ENCODE results near the gene FKBP7. TPM values are rescaled to one million over a fixed set of nuclear protein-coding genes. Genes with fewer than 3 reads are reported as not detected.

Gene FKBP7
- total and polyA plus RNA-seq, 2 of the 13 experiments (the other 11 are each of a cell fraction or from before 2014, with no cell fraction given), result 12.4 to 14.8 TPM

DNA sequence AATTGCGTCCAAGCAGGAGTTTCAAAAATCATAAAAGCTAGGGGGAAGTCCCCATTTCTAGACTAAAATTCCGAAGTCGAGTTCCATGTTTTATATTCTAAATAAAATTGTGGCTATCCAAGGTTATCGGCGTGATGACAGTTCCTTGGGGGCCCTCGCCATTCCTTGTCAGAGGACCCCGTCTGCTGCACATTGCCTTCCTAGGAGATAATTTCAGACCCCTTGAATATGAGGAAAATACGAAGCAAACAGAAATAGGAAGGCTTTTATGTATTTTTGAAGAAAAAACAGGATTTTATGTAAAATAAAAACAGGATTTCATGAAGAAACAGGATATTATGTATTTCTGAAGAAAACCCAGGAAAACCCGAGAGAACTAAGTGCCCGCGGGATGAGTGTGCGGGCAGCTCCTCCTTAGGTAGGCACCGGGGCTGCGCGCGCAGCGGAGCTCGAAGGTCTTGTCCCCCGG lies 1.4 kb upstream of the FKBP7 start:
- peaks cover 57% of the 10 kb centered on the region for H3K4me1 ChIP-seq (ENCODE audit: insufficient read depth, low read length)
- H4K20me1 ChIP-seq (ENCODE audit: insufficient read depth, low read length), result peaks cover 9% of the 10 kb centered on the region; the same call in 1 of the 2 replicates
- CTCF ChIA-PET (ENCODE audit: low intra/inter-chr PET ratio, low total read pairs), result interaction anchor here (1.2 kb wide), 1 partner anchor 28 kb away, joined by 4 read pairs; the partner anchor contains the start of gene PJVK
- intact Hi-C loops (cut with micrococcal nuclease; ENCODE audit: unreplicated experiment) (loop anchor here (2.0 kb wide), 1 partner anchor 43 kb away; no protein-coding TSS in a partner anchor), in situ Hi-C loops (cut with HindIII; ENCODE audit: extremely low pct_ligation_motif_present, low pct_unique_long_range_greater_than_20kb) (no loop called here)
- H3K36me3 ChIP-seq (replicated peaks in 1 of 2; ENCODE audit: control insufficient read depth in 1 of 2, insufficient read depth in 2 of 2, low read length in 2 of 2), result no peaks in the 10 kb centered on the region
- H2AFZ ChIP-seq (ENCODE audit: low read length), result peak overlapping the region; percentile 55
- no TSS peak for BruUV-seq (replicated peaks)
- H3K4me3 ChIP-seq (replicated peaks in 1 of 3; ENCODE audit: insufficient read depth in 1 of 3, low read depth in 2 of 3, low read length in 3 of 3), result peak overlapping the region; percentile 80 to 91 (median 82)
- H3K79me2 ChIP-seq (ENCODE audit: insufficient read depth, low read length), result peaks cover 61% of the 10 kb centered on the region
- no peak for ATAC-seq
- peak overlapping the region; percentile 86 for H3K9ac ChIP-seq (ENCODE audit: insufficient read depth, low read depth, low read length)
- no peaks in the 10 kb centered on the region; a peak in 1 of 5 replicates for H3K27me3 ChIP-seq (ENCODE audit: control insufficient read depth in 1 of 2, insufficient read depth in 2 of 2, low read length in 2 of 2)
- H3K27ac ChIP-seq (ENCODE audit: extremely low read length, insufficient read depth, low read length), result peak overlapping the region; percentile 89
- no peaks in the 10 kb centered on the region for H3K9me3 ChIP-seq (ENCODE audit: low read length)
- WGBS (ENCODE audit: low lambda C conversion rate), result 6% methylated on average over 16 of the region's 19 CpGs
- POLR2A ChIA-PET, result interaction anchor here (1.0 to 4.6 kb wide), 8 partner anchors 8 to 65 kb away, joined by 3 to 74 read pairs (median 8); partner anchors contain the start of genes PJVK and PRKRA
- no peak for DNase-seq (ENCODE audit: low spot score)
- peak overlapping the region; percentile 91 for H3K4me2 ChIP-seq (ENCODE audit: low read depth, low read length)
- FAIRE-seq, result no peak
- no peak for TF ChIP-seq RBAK (CRISPR knock-in tag; IDR thresholded peaks at IDR 0.05)
- peak; percentile 64; the same call in 1 of the 2 replicates for TF ChIP-seq KDM5A (IDR thresholded peaks at IDR 0.05; ENCODE audit: borderline replicate concordance, low read length)
- TF ChIP-seq, protein P1, sequence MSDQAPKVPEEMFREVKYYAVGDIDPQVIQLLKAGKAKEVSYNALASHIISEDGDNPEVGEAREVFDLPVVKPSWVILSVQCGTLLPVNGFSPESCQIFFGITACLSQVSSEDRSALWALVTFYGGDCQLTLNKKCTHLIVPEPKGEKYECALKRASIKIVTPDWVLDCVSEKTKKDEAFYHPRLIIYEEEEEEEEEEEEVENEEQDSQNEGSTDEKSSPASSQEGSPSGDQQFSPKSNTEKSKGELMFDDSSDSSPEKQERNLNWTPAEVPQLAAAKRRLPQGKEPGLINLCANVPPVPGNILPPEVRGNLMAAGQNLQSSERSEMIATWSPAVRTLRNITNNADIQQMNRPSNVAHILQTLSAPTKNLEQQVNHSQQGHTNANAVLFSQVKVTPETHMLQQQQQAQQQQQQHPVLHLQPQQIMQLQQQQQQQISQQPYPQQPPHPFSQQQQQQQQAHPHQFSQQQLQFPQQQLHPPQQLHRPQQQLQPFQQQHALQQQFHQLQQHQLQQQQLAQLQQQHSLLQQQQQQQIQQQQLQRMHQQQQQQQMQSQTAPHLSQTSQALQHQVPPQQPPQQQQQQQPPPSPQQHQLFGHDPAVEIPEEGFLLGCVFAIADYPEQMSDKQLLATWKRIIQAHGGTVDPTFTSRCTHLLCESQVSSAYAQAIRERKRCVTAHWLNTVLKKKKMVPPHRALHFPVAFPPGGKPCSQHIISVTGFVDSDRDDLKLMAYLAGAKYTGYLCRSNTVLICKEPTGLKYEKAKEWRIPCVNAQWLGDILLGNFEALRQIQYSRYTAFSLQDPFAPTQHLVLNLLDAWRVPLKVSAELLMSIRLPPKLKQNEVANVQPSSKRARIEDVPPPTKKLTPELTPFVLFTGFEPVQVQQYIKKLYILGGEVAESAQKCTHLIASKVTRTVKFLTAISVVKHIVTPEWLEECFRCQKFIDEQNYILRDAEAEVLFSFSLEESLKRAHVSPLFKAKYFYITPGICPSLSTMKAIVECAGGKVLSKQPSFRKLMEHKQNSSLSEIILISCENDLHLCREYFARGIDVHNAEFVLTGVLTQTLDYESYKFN (CRISPR knock-in tag; conservative IDR thresholded peaks at IDR 0.05), result no peak
- no peak for TF ChIP-seq ZNF33B (CRISPR knock-in tag; IDR thresholded peaks at IDR 0.05)
- TF ChIP-seq, protein P2, sequence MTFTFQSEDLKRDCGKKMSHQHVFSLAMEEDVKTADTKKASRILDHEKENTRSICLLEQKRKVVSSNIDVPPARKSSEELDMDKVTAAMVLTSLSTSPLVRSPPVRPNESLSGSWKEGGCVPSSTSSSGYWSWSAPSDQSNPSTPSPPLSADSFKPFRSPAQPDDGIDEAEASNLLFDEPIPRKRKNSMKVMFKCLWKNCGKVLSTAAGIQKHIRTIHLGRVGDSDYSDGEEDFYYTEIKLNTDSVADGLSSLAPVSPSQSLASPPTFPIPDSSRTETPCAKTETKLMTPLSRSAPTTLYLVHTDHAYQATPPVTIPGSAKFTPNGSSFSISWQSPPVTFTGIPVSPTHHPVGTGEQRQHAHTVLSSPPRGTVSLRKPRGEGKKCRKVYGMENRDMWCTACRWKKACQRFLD (CRISPR knock-in tag; IDR thresholded peaks at IDR 0.05; ENCODE audit: borderline replicate concordance), result no peak
- TF ChIP-seq TEAD2 (CRISPR knock-in tag; IDR thresholded peaks at IDR 0.05), result no peak
- no peak for TF ChIP-seq ZBTB3 (CRISPR knock-in tag; IDR thresholded peaks at IDR 0.05; ENCODE audit: borderline replicate concordance, low read depth)
- no peak for TF ChIP-seq RAD21 (CRISPR knock-in tag; IDR thresholded peaks at IDR 0.05)
- TF ChIP-seq, protein P3, sequence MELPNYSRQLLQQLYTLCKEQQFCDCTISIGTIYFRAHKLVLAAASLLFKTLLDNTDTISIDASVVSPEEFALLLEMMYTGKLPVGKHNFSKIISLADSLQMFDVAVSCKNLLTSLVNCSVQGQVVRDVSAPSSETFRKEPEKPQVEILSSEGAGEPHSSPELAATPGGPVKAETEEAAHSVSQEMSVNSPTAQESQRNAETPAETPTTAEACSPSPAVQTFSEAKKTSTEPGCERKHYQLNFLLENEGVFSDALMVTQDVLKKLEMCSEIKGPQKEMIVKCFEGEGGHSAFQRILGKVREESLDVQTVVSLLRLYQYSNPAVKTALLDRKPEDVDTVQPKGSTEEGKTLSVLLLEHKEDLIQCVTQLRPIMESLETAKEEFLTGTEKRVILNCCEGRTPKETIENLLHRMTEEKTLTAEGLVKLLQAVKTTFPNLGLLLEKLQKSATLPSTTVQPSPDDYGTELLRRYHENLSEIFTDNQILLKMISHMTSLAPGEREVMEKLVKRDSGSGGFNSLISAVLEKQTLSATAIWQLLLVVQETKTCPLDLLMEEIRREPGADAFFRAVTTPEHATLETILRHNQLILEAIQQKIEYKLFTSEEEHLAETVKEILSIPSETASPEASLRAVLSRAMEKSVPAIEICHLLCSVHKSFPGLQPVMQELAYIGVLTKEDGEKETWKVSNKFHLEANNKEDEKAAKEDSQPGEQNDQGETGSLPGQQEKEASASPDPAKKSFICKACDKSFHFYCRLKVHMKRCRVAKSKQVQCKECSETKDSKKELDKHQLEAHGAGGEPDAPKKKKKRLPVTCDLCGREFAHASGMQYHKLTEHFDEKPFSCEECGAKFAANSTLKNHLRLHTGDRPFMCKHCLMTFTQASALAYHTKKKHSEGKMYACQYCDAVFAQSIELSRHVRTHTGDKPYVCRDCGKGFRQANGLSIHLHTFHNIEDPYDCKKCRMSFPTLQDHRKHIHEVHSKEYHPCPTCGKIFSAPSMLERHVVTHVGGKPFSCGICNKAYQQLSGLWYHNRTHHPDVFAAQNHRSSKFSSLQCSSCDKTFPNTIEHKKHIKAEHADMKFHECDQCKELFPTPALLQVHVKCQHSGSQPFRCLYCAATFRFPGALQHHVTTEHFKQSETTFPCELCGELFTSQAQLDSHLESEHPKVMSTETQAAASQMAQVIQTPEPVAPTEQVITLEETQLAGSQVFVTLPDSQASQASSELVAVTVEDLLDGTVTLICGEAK (IDR thresholded peaks at IDR 0.05), result no peak
- TF ChIP-seq, protein P3 (CRISPR knock-in tag; IDR thresholded peaks at IDR 0.05), result no peak
